GM18520 (cell line): ENCODE results near the gene CATSPER4.

ENCODE experiments used
- ATAC-seq: cut with Tn5 transposase; IDR thresholded peaks from one replicate; pipeline ENCODE4 v1.9.1; 2021; ENCODE audit not compliant: unreplicated experiment

Gene CATSPER4

DNA sequence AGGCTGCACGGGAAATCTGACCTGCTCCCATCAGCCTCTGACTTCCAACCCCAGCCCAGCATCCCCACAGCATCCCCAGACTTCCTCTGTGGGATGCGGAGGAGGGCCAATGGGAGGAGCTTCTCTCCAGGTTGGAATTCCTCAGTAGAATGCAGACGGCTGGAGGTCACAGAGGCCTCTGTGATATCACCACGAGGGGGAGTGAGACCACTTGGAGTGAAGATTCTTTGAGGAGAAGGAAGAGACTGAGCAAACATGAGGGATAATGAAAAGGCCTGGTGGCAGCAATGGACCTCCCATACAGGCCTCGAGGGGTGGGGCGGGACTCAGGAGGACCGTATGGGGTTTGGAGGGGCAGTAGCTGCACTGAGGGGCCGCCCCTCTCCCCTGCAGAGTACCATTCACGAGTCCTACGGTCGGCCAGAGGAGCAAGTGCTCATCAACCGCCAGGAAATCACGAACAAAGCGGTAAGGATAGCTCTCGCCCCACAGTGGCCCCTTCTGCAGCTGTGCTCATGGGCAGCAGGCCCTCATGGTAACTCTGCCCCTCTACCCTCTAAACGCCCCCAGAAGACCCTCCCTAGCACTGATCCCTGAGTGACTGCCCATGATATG lies at the start of gene CATSPER4:
Gene CATSPER4, plus strand, starts transcription at position 230 of the 615 bp plus-strand sequence. Its CDS starts 26 bp downstream, at position 256.
- ATAC-seq: no peak

GRCh38 chr1:26142159-26142558 lies 48.2 kb upstream of the CATSPER4 start:
- ATAC-seq: no peak

DNA sequence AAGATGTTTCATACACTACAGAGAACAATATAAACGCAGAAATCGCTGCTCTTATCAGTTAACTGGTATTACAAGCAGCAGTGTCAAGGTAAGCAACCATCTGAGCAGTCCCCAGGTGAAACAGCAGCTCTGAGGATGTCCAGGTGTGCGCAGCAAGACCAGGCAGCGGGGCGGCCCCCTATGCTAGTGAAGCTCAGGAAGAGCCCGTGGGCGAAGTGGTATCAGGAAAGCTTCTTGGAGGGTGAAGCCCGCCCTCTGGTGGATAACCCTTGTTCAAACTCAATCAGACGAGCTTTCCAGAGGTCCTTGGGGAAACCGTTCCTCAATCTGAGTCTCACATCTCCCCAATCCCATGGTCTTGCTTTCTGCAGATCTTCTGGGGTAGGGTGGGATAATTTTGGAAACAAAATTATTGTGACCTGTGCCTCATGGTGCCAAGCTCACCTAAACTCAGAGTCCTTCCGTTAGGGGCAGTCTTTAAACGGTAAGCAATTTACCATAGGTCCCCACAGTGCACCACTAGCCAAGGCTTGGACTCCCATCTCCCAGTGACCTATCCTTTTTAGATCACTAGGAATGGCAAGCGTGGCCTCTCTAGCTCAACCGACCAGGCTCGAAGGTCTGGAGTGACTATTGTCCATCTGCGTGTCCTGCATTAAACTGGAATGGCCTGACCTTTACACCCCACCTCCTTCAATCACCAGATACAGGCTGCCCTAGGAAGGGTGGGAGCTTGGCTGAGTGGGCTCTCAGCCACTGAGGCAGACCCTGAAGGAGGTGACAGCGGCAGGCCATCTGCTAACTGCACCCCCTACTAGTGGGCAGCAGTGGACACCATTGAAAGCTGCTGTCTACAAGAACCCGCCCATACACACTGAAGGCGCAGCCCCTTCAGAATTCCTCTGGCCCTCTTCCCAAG lies 45.1 kb upstream of the CATSPER4 start:
- no peak for ATAC-seq

- no peak for ATAC-seq
Observed at GRCh38 chr1:26145960-26146294, 44.5 kb upstream of the CATSPER4 start.

DNA sequence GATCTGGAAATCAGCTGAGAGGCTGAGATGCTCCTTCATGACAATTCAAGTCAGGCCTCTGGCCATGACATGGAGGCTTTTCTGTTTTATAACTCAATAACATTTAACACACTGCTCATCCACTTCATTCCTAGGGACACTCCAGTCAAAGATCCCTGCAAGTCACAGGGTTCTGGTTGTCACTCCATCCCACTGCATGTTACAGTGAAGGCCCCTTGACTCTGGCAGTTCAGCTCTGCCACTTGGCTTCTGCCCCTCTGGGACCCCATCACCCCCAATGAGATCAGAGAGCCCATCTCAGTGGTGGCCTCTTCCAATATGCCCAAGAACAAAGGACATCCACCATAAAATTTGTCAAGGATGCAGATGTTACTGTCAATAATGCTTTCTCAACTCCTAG lies 41.5 kb upstream of the CATSPER4 start:
- no peak for ATAC-seq

DNA sequence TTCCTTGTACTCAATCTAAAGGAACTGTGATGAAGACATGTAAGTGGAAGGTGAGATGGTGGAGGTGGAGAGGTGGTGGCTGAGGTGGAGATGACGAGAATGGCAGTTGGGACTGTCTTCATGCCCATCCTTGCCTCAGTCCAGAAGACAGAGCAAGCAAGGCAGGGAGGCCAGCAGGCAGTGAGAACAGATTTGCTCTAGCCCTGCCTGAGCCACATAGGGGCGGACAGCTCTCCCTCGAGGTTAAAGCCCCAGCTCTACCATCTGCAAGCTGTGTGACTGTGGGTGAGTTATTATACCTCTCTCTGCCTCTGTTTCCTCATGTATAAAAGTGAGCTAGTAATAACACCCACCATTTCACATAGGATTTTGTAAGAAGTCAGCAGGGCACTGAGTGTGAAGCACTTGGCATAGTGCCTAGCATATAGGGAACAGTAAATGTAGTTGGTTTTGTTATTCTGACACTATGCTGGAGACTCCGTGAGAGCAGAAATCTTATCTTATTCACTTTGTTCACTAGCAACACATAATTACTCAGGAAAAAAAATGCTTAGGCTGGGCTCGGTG lies 36.4 kb upstream of the CATSPER4 start:
- no peak for ATAC-seq

DNA sequence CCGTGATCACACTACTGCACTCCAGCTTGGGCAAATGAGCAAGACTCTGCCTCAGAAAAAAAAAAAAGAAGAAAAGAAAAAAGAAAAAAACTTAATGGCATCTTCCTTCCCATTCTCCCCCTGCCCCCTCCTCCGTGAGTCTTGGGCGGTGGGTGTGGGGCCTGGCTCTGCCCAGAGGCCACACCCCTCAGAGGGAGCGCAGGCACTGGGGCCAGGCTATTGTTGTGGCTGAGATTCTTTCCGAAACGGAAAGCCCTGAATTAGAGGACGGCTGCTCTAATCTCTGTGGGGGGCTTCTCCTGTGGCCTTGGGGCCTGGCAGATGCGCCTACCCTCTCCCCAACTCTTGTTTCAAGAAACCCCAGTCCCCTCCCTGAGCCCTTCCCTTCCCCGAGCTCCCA lies 35.7 kb upstream of the CATSPER4 start:
- ATAC-seq: no peak

GRCh38 chr1:26155370-26156284 lies 34.8 kb upstream of the CATSPER4 start:
- no peak for ATAC-seq

GRCh38 chr1:26156285-26157038 lies 33.9 kb upstream of the CATSPER4 start:
- ATAC-seq: no peak

GRCh38 chr1:26158271-26158907 lies 32.0 kb upstream of the CATSPER4 start:
- no peak for ATAC-seq

GRCh38 chr1:26158908-26159742 lies 31.3 kb upstream of the CATSPER4 start, which contains the start of gene FAM110D:
TSS of gene FAM110D (plus strand) at chr1:26159079. CDS start at chr1:26161292, 2,213 bp downstream.
- no peak for ATAC-seq

DNA sequence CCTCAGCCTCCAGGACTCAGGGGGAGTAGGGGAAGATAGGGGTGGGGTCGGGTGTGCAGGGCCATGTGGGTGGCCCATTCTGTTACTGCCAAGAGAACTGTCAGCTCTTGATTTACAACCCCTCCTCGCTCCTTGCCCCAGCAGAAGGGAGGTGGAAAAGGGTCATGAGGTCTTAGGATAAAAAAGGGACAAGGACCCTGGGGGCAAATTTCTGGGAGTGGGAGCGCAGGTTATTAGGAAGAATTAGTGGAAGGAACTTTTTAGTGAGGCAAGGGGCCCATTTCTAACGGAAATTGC lies 30.7 kb upstream of the CATSPER4 start:
- ATAC-seq: no peak

DNA sequence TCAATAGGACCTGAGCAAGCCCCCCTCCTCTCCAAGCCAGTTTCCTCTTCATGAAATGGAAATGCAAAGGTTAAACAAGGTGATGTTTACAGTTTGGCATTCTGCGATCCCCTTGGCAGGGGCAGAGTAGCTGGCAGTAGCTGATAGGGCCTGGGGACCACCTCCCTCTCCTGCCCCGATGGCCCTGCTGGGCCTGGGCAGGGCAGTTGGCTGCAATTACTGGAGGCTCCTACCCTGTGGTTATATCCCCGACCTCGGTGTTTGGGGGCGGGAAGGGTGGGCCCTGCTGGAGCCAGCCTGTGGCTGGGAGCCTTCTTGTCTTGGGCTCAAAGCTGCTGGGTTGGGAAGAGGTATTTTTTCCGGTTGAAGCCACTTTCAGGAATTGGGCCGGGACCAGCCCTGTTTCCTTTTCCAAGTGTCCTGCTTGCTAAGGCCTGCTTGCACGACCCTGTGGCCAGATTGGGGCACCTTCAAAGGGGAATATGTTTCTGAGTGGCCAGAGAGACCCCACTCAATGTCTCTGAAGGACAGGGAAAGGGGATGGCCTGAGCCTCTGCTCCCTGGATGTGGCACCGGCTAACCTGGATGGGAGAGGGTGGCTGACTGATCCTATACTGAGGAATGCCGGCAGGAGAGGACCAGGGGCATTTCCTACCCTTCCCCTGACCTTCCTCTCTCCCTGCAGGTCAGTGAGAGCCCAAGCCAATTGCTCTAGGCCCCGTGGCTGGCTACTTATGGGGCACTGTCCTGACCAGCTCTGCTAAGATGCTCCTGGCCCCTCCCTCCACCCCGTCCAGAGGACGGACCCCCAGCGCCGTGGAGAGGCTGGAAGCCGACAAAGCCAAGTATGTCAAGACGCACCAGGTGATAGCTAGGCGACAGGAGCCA lies 29.6 kb upstream of the CATSPER4 start:
- no peak for ATAC-seq

DNA sequence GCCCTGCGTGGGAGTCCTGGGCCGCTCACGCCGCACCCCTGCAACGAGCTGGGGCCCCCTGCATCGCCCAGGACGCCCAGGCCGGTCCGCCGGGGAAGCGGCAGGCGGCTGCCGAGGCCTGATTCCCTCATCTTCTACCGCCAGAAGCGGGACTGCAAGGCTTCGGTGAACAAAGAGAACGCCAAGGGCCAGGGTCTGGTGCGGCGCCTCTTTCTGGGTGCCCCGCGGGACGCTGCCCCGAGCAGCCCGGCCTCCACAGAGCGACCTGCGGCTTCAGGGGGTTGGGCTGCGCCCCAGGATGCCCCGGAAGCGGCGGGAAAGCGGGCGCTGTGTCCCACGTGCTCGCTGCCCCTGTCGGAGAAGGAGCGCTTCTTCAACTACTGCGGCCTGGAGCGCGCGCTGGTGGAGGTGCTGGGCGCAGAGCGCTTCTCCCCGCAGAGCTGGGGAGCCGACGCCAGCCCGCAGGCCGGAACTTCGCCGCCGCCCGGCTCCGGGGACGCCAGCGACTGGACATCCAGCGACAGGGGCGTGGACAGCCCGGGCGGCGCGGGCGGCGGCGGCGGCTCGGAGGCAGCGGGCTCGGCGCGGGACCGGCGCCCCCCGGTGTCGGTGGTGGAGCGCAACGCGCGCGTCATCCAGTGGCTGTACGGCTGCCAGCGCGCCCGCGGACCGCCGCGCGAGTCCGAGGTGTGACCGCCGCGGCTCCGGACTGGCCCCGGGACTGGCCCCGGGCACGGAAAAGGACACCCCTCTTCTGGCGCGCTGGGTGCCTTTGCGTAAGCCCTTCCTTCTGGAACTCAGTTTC lies 28.8 kb upstream of the CATSPER4 start:
- no peak for ATAC-seq

- no peak for ATAC-seq
Observed at GRCh38 chr1:26162220-26162709, 28.1 kb upstream of the CATSPER4 start.

- no peak for ATAC-seq
Observed at GRCh38 chr1:26163684-26164035, 26.7 kb upstream of the CATSPER4 start.
